Limb (tissue), 2 donors: Measurements from ENCODE around the gene FCHSD2.

ENCODE experiments used
- DNase-seq, 2 donors: peaks; one replicate each; pipeline ENCODE4 v3.0.0-alpha.2; 2016; ENCODE audit errors: extremely low spot score in 2 of 2

Gene FCHSD2

GRCh38 chr11:73172992-73173656, 31.0 kb upstream of the FCHSD2 start:
- DNase-seq = no peak

- DNase-seq = no peak
These were observed 29.5 kb upstream of the FCHSD2 start for GRCh38 chr11:73171436-73172161.

DNA sequence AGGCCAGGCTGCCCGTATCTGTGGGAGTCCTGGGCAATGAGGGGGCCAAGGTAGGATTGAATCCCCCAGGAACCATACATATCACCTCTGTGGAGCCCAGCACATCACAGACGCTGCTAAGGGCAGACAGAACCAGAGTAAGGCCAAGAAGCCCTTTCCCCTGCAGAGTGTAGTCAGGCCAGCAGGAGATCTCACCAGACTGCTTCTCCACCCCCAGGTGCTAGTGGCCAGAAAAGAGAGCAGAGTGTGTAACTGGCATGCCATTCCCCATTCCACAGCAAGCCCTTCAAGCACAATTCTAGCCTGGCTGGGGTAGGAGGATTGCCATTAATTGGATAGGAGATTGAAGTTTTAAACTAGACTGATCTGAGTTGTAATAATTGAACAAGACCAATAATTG, 28.0 kb upstream of the FCHSD2 start:
- no peak for DNase-seq

DNA sequence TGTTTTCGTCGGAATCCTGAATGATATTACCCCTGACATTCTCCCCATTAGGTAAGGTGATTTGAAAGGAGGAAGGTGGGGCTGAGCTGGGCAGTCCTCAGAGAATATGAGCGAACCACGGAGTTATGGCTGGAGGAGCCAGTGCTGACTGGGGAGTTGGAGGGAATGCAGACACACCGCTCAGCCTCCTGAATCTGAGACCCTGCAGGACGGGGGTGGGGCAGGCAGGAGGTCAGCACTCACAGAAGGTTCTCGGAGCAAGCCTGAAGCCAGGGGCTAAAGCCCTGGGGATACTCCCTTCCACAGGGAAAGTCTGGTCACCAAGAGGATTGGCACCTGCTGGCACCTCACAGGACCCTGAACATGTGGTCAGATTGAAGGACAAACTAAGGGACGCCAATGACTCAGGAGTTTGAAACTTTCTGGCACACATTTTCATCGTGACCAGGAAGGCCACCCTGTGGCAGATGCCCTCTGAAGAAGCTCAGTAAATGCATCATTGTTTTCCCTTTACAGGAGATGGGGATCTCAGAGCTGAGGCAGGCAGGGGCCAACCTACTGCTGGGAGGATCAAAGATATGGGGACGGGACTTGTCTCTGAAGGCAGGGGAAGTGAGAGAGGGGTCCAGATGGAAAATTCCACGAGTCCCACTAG, 26.9 kb upstream of the FCHSD2 start:
- no peak for DNase-seq

DNA sequence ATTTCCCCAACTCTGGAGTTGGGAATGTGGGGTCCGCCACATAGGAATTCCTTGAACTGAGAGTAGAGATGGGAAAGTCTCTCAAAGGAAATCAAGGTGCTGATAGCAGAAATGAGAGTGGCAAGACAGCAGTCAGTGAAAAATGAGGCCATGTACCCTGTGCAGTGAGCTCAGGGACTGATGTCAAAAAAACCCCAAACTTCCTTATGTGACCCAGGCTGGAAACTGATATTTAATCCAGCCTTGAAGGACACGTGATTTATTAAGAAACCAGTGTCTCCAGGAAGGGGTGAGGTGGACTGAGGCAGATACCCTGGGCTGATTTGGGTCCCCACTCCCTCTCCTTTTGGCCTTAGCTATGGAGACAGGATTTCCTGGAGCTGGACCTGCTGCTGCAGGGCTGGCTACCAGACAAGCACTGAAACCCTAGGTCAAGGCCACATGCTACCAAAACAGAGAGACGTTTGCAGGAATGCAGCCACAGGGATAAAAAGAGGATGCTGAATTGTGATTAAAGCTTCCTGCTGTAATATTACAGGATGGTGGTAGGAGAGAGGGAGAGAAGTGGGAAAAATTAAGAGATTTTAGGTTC, 25.3 kb upstream of the FCHSD2 start:
- no peak for DNase-seq

DNA sequence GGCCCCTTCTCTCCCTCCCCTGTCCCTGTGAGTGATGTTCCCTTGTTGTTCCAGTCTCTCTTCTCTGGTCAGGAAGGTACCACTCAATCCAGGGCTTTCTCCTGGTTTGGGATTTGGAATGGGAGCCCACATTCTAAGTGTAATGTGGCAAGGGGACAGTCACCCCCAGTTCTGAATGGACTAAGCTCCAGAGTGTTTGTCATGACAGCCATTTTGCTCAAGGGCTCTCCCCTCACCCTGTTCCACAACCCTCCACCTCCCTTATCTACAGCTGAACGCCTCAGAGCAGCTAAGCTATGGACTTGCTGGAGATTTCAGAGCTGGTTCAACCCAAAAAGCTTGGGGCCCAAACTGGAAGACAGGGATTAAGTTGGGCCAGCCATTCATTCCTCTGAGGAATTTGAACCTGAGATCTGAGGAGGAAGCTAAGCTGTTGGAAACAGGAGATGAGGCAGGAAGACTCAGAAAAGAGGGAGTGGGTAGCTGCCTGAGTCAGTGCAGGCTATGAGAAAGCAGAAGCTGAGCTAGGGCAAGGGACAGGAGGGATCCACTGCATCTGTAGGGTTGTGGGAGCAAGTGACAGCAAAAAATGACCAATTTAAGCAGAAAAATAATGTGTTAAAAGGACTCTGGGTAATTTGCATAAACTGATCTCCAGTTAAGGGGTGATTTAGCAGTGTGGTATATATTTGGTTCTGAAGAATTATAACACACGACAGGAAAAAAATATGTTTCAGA, 22.9 kb upstream of the FCHSD2 start:
- no peak for DNase-seq

DNA sequence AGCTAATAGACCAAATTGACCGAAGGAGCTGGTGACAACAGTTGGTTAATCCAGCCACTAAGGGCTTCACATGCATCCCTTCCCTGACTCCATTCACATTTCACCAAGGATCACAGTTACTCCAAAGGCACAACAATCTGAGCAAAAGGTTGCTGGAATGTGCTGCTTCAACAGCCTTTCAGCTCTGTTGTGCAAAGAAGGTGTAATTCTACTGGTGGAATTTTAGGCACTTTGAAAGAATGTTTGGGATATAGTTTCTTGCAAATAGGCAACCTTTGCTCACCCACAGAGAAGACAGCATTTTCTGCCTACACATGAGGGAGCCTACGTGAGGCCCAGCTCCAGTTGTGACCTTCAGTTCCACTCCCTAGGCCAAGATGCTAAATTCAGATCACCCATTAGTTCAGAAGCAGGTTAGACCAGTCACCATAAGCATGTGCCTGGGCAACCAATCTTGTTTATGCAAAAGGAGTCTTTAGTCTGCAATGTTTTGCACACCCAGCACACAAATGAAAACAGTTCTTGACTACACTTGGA, 21.6 kb upstream of the FCHSD2 start:
- no peak for DNase-seq

DNA sequence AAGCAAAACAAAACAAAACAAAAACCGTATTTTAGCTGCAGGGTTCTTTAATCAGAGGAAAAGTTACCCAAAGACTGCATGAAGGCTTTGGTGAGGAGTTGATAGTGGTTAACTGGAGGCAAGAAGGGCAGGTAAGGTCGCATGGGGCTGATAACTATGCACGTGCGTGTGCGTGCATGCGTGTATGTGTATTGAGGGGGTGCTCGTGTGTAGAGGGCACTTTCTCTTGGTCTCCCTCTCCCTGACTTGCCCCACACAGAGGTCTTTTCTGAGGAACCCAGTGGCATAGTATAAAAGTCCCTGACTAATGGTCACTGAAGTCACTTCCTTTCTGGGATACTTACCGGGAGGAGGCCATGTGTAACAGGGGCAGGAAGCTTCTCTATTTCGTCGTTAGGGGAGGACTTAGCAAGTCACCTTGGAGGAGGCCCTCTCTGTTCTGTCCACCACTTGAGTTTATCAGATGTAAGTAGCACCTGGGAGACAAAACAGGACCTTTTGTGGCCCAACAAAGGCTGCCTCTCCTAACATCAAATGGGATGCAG, 20.1 kb upstream of the FCHSD2 start:
- DNase-seq = no peak

DNA sequence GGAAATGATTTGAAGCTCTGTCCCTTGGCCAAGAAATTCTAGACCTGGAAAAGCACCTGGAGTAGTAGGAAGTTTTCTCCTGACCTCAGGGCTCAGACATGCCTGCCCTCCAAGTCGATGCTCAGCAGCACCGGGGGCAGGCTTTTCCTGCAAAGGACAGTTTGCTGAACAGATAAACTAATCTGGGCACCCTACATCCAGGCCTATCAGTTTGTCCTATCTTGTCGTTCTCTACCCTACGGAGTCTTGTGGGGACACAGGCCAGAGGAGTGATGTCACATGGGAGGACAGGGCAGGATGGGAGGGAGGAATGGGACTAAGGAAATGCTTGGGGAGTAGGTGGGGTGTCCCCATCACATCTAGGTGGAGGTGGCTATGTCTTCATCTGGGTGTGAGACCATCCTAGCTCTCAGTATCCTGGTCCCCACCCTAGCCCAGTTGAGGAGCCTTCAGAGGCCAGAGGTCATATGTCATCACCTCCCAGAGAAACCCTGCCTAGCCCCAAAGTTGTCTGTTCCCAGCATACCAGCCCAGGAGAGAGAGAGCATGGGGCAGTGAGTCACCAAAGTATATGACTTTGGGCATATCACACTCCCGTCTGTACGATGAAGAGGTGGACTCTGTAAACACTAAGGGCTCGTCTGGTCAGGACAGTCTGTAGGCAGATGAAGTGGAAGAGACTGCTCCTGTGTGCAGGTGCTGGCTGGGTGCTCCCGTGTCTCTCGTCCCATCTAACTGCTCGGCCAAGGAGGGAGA, 18.1 kb upstream of the FCHSD2 start:
- DNase-seq = no peak

DNA sequence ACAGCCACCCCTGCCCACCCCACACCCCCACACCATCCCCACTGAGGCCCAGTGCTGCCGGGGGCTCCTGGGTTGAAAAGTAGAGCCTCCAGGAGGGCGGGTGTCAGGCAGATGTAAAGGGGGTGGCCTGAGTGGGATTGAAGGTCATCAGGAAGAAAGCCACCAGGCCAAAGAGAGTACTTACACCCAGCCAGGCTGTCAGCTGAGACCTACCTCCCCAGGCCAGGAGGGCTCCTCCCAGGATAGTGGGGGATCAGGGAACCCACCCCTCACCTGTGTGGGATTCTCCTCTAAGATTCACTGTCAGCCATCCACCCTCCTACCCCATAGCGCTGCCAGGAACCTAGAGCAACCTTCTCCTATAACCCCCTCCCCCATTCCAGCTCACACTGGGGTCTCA, 17.2 kb upstream of the FCHSD2 start:
- no peak for DNase-seq

GRCh38 chr11:73158356-73159051, 16.4 kb upstream of the FCHSD2 start:
- no peak for DNase-seq

GRCh38 chr11:73157101-73158010, 15.2 kb upstream of the FCHSD2 start:
- DNase-seq = no peak

GRCh38 chr11:73156686-73157085, 14.6 kb upstream of the FCHSD2 start:
- DNase-seq = no peak

DNA sequence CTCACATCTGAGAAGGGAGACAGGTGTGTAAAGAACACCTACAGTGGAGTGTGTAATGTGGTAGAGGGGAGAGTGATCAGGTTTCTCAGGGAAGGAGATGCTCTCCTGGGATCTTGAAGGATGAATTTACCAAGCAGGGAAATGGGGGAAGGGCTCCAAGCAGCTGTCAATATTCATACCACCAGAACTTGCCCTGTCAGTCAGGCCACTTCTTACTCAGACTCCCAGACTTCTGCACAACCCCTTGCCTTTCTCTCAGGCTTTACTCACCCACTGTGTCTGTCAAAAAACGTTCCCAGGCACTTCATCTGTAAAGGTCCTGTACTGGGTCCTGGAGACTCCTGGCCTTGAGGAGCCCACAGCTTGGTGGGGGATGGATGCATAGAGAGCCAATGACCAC, 14.0 kb upstream of the FCHSD2 start:
- no peak for DNase-seq

GRCh38 chr11:73155102-73155501, 13.0 kb upstream of the FCHSD2 start:
- no peak for DNase-seq

GRCh38 chr11:73154178-73154577, 12.1 kb upstream of the FCHSD2 start:
- no peak for DNase-seq

DNA sequence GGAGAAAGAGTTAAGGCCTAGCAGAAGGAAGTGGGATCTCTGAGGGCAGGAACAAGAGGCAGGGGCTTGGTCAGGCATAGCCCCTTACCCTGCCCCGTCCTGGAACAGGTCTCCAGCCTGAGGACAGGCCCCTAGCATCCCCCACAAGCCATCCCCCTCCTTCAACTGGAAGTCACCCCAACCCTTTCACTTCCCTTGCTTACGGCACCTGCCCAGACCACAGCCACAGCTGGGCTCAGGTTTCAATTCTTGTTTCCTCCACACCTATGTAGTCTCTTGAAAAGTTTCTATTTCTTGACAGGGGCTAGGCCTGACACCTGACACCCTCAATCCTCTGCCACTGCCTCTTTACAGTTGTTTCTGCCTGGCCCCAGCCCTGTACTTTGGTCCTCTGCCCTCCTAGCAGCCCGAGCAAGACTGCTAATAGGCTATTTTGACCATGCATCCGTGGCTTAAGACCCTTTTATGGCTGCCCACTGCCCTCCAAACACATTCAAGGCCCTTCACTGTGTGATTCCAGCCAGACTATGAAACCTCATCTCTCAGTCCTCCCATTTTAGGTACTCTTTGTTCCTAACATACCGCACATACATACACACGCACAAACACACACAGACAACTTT, 10.9 kb upstream of the FCHSD2 start:
- no peak for DNase-seq
